Fibroblast of lung (primary cell): ENCODE measurements around the gene NR4A2. TPM values are rescaled to one million over a fixed set of nuclear protein-coding genes. Genes with fewer than 3 reads are reported as not detected.

Source experiments
- DNase-seq, 2 donors: peaks; one replicate each; pipeline versions ENCODE4 v3.0.0 to v3.0.0-alpha.2; 2010; ENCODE audit warnings: low read depth in 2 of 2
- H2AFZ ChIP-seq: 2 replicates; pipeline ENCODE4 v1.5.1; 2012; ENCODE audit warnings: low read length, control low read depth, inconsistent platforms
- H3K27ac ChIP-seq: 2 replicates; pipeline ENCODE4 v1.5.1; 2011; ENCODE audit warnings: low read length, control low read depth; ENCODE audit not compliant: insufficient read depth
- H3K27me3 ChIP-seq: 2 replicates; pipeline ENCODE4 v1.5.1; 2011; ENCODE audit warnings: mild to moderate bottlenecking, low read length; ENCODE audit not compliant: control insufficient read depth, insufficient read depth
- H3K36me3 ChIP-seq: 2 replicates; pipeline ENCODE4 v1.5.1; 2011; ENCODE audit warnings: low read length; ENCODE audit not compliant: control insufficient read depth, insufficient read depth
- H3K4me1 ChIP-seq: 2 replicates; pipeline ENCODE4 v1.5.1; 2011; ENCODE audit warnings: low read length; ENCODE audit not compliant: control insufficient read depth, insufficient read depth; ENCODE audit errors: extremely low read depth
- H3K4me2 ChIP-seq: 2 replicates; pipeline ENCODE4 v1.5.1; 2011; ENCODE audit warnings: low read length, control low read depth; ENCODE audit not compliant: insufficient read depth; ENCODE audit errors: extremely low read depth
- H3K4me3 ChIP-seq, 4 experiments: fragments of 200-600 bp in 1 of 4; sonication (generic) in 1 of 4; replicated peaks in 1 of 4; 2 replicates each; pipeline ENCODE4 v1.5.1; 2011 to 2016; ENCODE audit warnings: low read length in 4 of 4, low read depth in 3 of 4, mild to moderate bottlenecking in 3 of 4, control low read depth in 2 of 4, inconsistent platforms in 1 of 4, mixed read lengths in 1 of 4; ENCODE audit not compliant: insufficient read depth in 1 of 4; ENCODE audit errors: control extremely low read depth in 1 of 4
- H3K79me2 ChIP-seq: 2 replicates; pipeline ENCODE4 v1.5.1; 2012; ENCODE audit warnings: mild to moderate bottlenecking, low read length, inconsistent platforms; ENCODE audit not compliant: control insufficient read depth, insufficient read depth
- H3K9ac ChIP-seq: 2 replicates; pipeline ENCODE4 v1.5.1; 2011; ENCODE audit warnings: mild to moderate bottlenecking, low read length, control low read depth; ENCODE audit not compliant: insufficient read depth
- H3K9me3 ChIP-seq: 2 replicates; pipeline ENCODE4 v1.5.1; 2012; ENCODE audit warnings: low read depth, low read length; ENCODE audit not compliant: control insufficient read depth, insufficient read depth
- H4K20me1 ChIP-seq: 2 replicates; pipeline ENCODE4 v1.5.1; 2011; ENCODE audit warnings: low read length; ENCODE audit not compliant: control insufficient read depth, insufficient read depth; ENCODE audit errors: extremely low read depth
- CTCF ChIP-seq, 2 donors: IDR thresholded peaks in 1 of 2; conservative IDR thresholded peaks in 1 of 2; 1 replicate in 1 of 2; 2 replicates in 1 of 2; pipeline ENCODE4 v1.5.1; 2011 to 2012; ENCODE audit warnings: low read length in 2 of 2, control low read depth in 1 of 2, inconsistent platforms in 1 of 2, low read depth in 1 of 2, mild to moderate bottlenecking in 1 of 2
- EZH2 ChIP-seq: IDR thresholded peaks from 2 replicates; pipeline ENCODE4 v1.5.1; 2012; ENCODE audit warnings: low read length, control low read depth, mild to moderate bottlenecking; ENCODE audit errors: missing control alignments
- polyA plus RNA-seq, 2 donors: library from polyadenylated mRNA; depleted of rRNA in 1 of 2; stranded (reverse) in 1 of 2; unstranded in 1 of 2; fragments of >200 nt; gene quantifications; 2 replicates each; pipeline ENCODE4 v1.2.1, GENCODE V29; 2011 to 2012; ENCODE audit warnings: missing spikeins in 1 of 2
- total RNA-seq: library from RNA; depleted of rRNA; stranded (reverse); fragments of >200 nt; gene quantifications from 2 replicates; pipeline ENCODE4 v1.2.1, GENCODE V29; 2014

NR4A2 gene
- total and polyA plus RNA-seq, 2 donors (not counting 1 experiment from before 2014, with no cell fraction given), result 0.17 to 0.62 TPM

GRCh38 chr2:156341452-156342253 is 9.1 kb upstream of the NR4A2 start:
- Histone ChIP-seq H4K20me1 (no peaks in the 10 kb centered on the region), H3K9me3 (no peaks in the 10 kb centered on the region), H3K4me3 (peak overlapping the region; percentile 81 to 86 (median 84)), H3K9ac (peak overlapping the region; percentile 100), H2AFZ (peak overlapping the region; percentile 6), H3K36me3 (no peaks in the 10 kb centered on the region), H3K4me2 (peak overlapping the region; percentile 99), H3K79me2 (no peaks in the 10 kb centered on the region), H3K27me3 (no peaks in the 10 kb centered on the region), H3K27ac (peak overlapping the region; percentile 99), H3K4me1 (peaks cover 2% of the 10 kb centered on the region)
- TF ChIP-seq CTCF (conservative IDR thresholded peaks at IDR 0.05 in 1 of 2, IDR thresholded peaks at IDR 0.05 in 1 of 2; ENCODE audit: low read depth in 1 of 2, low read length in 2 of 2) (no peak), EZH2 (no peak)
- peak; percentile 95 to 97 for DNase-seq

- H3K4me1 ChIP-seq, result peaks cover 2% of the 10 kb centered on the region
- TF ChIP-seq CTCF (conservative IDR thresholded peaks at IDR 0.05 in 1 of 2, IDR thresholded peaks at IDR 0.05 in 1 of 2; ENCODE audit: low read depth in 1 of 2, low read length in 2 of 2) (no peak), EZH2 (no peak)
- H3K9ac ChIP-seq, result peak overlapping the region; percentile 100
- H3K9me3 ChIP-seq, result no peaks in the 10 kb centered on the region
- peak overlapping the region; percentile 6 for H2AFZ ChIP-seq
- peak overlapping the region; percentile 99 for H3K4me2 ChIP-seq
- H3K36me3 ChIP-seq, result no peaks in the 10 kb centered on the region
- DNase-seq, result peak in 1 of 2 donors; percentile 74
- H3K79me2 ChIP-seq, result no peaks in the 10 kb centered on the region
- no peaks in the 10 kb centered on the region for H3K27me3 ChIP-seq
- peak overlapping the region; percentile 81 to 86 (median 84) for H3K4me3 ChIP-seq
- H4K20me1 ChIP-seq, result no peaks in the 10 kb centered on the region
- peak overlapping the region; percentile 99 for H3K27ac ChIP-seq
These were observed 8.4 kb upstream of the NR4A2 start for GRCh38 chr2:156340804-156341451.

GRCh38 chr2:156340377-156340776 is 7.9 kb upstream of the NR4A2 start:
- H2AFZ ChIP-seq, result no peak overlapping the region
- peaks cover 2% of the 10 kb centered on the region for H3K4me1 ChIP-seq
- H3K79me2 ChIP-seq, result no peaks in the 10 kb centered on the region
- no peaks in the 10 kb centered on the region for H3K36me3 ChIP-seq
- H3K9me3 ChIP-seq, result no peaks in the 10 kb centered on the region
- DNase-seq, result no peak
- H3K27me3 ChIP-seq, result no peaks in the 10 kb centered on the region
- peak overlapping the region; percentile 99 for H3K4me2 ChIP-seq
- no peaks in the 10 kb centered on the region for H4K20me1 ChIP-seq
- no peak overlapping the region for H3K9ac ChIP-seq
- H3K27ac ChIP-seq, result peak overlapping the region; percentile 99
- peak overlapping the region in 1 of 4 experiments; percentile 86 for H3K4me3 ChIP-seq
- TF ChIP-seq EZH2, result no peak
- TF ChIP-seq CTCF (conservative IDR thresholded peaks at IDR 0.05 in 1 of 2, IDR thresholded peaks at IDR 0.05 in 1 of 2; ENCODE audit: low read depth in 1 of 2, low read length in 2 of 2), result no peak
